Measurements from ENCODE around the gene ALPK1.

DNA sequence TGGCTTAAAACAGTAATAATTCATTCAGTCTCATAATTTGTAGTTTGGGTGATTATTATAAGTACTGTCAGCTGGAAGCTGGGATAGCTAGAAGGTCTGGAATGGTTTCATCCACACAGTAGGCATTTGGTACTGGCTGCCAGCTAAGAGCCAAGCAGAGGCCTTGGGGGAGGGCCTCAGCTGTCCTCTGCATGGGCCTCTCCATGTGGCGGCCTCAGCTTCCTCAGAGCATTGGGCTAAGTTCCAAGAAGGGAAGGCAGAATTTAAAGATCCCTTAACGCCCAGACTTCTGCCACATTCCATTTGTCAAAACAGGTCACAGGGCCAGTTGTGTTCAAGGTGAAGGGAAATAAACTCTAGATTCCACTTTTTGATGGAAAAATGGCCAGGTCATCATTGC lies 125.5 kb downstream of the ALPK1 start:
- TF ChIP-seq POLR2AphosphoS5 (IDR thresholded peaks at IDR 0.05) (no peak), POLR2A (IDR thresholded peaks at IDR 0.05) (no peak)
- TF ChIP-seq, protein P1, sequence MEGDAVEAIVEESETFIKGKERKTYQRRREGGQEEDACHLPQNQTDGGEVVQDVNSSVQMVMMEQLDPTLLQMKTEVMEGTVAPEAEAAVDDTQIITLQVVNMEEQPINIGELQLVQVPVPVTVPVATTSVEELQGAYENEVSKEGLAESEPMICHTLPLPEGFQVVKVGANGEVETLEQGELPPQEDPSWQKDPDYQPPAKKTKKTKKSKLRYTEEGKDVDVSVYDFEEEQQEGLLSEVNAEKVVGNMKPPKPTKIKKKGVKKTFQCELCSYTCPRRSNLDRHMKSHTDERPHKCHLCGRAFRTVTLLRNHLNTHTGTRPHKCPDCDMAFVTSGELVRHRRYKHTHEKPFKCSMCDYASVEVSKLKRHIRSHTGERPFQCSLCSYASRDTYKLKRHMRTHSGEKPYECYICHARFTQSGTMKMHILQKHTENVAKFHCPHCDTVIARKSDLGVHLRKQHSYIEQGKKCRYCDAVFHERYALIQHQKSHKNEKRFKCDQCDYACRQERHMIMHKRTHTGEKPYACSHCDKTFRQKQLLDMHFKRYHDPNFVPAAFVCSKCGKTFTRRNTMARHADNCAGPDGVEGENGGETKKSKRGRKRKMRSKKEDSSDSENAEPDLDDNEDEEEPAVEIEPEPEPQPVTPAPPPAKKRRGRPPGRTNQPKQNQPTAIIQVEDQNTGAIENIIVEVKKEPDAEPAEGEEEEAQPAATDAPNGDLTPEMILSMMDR (IDR thresholded peaks at IDR 0.05): no peak

Measured in sigmoid colon (tissue), 4 donors.